Stimulated activated CD8-positive, alpha-beta memory T cell treated with anti-CD3 and anti-CD28 coated beads, Interleukin-12 subunit alpha, Interleukin-12 subunit beta, amount 100 ng/mL, for 4 hours (primary cell): ENCODE measurements around the gene RRP9.
"Not testable (repeated sequence)": the region's sequence is repeated elsewhere in the genome, so short reads cannot be mapped to it uniquely, and the experiment has no call there.

Source experiments
- DNase-seq: peaks from one replicate; pipeline ENCODE4 v3.0.0-alpha.2; 2020; ENCODE audit warnings: low read depth

RRP9 gene

GRCh38 chr3:51938780-51939425 lies 2.8 kb downstream of the RRP9 start:
- DNase-seq: no peak

- DNase-seq: no peak
Observed at GRCh38 chr3:51937611-51938450, 3.9 kb downstream of the RRP9 start.

- DNase-seq: no peak
Observed at GRCh38 chr3:51937014-51937413, 4.7 kb downstream of the RRP9 start.

GRCh38 chr3:51935886-51936755 lies 5.6 kb downstream of the RRP9 start:
- no peak for DNase-seq

GRCh38 chr3:51934991-51935885 lies 6.5 kb downstream of the RRP9 start:
- DNase-seq: no peak

GRCh38 chr3:51934139-51934850 lies 7.4 kb downstream of the RRP9 start:
- no peak for DNase-seq

- DNase-seq: no peak
Observed at GRCh38 chr3:51933471-51934138, 8.1 kb downstream of the RRP9 start.

GRCh38 chr3:51932471-51933370 lies 9.0 kb downstream of the RRP9 start:
- DNase-seq: no peak

GRCh38 chr3:51931756-51932155 lies 9.9 kb downstream of the RRP9 start:
- DNase-seq: no peak

- no peak for DNase-seq
Observed at GRCh38 chr3:51930439-51930838, 11.3 kb downstream of the RRP9 start.

GRCh38 chr3:51929420-51930003 lies 12.2 kb downstream of the RRP9 start:
- no peak for DNase-seq

GRCh38 chr3:51928981-51929380 lies 12.7 kb downstream of the RRP9 start:
- not testable (repeated sequence) for DNase-seq

- no peak for DNase-seq
Observed at GRCh38 chr3:51928438-51928837, 13.3 kb downstream of the RRP9 start.

- no peak for DNase-seq
Observed at GRCh38 chr3:51927061-51927977, 14.4 kb downstream of the RRP9 start.

GRCh38 chr3:51921081-51921578 lies 20.6 kb downstream of the RRP9 start:
- no peak for DNase-seq

- DNase-seq: no peak
Observed at GRCh38 chr3:51916418-51916817, 25.3 kb downstream of the RRP9 start.

GRCh38 chr3:51908026-51908425 lies 33.7 kb downstream of the RRP9 start:
- no peak for DNase-seq
